HL-60/S4 (cell line): ENCODE data around the gene ATP5F1A.
"Not testable (repeated sequence)": the region's sequence is repeated elsewhere in the genome, so short reads cannot be mapped to it uniquely, and the experiment has no call there.

Experiments
- in situ Hi-C: fragments of 300-500 bp; cut with MboI; formaldehyde crosslinking; loops from 2 replicates; pipeline ENCODE4 v1.14.3; 2022; ENCODE audit warnings: low sequenced_read_pairs

The ATP5F1A gene

DNA sequence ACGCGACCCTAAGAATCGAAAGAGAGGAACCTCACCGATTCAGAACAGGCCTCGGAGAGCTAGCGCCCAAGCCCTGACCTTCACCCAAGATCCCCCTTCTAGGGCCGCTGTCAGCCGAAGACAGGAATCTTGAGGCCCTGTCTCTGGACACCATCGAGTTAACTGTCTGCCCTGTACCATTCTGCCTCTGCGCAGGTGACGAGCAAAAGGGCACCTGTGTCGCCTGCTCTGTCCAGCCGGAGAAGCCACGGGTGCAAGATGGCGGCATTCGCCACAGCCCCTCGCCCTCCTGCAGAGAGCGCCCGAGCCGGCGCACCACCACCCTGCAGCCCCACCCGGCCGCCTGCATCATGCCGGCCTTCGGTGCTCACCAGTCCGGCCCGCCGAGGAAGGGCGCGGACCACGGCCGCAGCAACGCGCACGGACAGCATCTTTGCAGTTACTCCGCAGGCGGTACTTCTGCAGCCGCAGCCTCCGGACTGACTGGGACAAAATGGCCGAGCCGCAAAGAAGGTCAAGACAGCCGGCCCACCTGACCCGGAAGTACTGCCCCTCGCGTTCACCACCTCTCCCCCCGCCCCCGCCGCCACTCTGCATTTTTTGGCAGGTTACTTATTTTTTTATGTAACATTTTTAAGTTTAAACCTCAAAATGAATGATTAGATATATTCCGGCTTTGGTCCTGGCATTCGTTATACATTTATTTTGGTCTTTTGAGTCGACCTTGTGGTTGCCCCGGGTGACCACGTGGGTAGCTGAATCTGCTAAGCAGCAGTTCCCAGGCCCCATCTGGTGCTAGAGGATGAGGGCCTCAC lies at the start of gene ATP5F1A:
Gene ATP5F1A (minus strand): TSS at position 496 of the 815 bp plus-strand sequence. CDS start 65 bp downstream, at position 431.
- in situ Hi-C loops: no loop called here

DNA sequence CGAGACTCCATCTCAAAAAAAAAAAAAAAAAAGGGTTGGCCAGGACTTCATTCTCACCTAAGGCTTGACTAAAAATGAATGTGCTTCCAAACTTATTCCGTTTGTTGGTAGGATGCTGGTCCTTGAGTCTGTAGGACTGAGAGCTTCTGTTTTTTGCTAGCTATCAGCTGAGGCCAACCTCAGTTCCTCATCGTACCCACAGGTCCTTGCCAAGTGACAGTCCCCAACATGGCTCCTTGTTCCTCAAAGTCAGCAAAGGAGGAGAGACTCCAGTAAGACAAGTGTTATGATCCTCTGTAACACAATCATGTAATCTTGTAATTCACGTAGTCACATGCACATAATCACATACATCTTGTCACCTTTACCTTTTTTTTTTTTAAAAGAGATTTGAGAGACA lies 43.1 kb upstream of the ATP5F1A start:
- in situ Hi-C loops: loop anchor here (10.0 to 25.0 kb wide), 2 partner anchors 371 to 514 kb away; partner anchors contain the start of gene LOXHD1

DNA sequence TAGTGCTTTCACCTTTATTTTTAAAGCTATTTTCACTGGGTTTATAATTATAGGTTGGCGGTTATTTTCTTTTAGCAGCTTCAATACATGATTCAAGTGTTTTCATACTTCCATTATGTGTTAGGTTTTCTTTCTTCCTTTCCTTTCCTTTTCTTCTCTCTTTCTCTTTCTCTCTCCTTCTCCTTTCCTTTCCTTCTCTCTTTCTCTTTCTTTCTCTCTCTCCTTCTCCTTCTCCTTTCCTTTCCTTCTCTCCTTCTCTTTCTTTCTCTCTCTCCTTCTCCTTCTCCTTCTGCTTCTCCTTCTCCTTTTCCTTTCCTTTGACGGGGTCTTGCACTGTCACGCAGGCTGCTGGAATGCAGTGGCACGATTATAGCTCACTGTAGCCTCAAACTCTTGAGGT lies 42.1 kb upstream of the ATP5F1A start:
- in situ Hi-C loops: loop anchor here (10.0 to 25.0 kb wide), 2 partner anchors 372 to 515 kb away; partner anchors contain the start of gene LOXHD1

DNA sequence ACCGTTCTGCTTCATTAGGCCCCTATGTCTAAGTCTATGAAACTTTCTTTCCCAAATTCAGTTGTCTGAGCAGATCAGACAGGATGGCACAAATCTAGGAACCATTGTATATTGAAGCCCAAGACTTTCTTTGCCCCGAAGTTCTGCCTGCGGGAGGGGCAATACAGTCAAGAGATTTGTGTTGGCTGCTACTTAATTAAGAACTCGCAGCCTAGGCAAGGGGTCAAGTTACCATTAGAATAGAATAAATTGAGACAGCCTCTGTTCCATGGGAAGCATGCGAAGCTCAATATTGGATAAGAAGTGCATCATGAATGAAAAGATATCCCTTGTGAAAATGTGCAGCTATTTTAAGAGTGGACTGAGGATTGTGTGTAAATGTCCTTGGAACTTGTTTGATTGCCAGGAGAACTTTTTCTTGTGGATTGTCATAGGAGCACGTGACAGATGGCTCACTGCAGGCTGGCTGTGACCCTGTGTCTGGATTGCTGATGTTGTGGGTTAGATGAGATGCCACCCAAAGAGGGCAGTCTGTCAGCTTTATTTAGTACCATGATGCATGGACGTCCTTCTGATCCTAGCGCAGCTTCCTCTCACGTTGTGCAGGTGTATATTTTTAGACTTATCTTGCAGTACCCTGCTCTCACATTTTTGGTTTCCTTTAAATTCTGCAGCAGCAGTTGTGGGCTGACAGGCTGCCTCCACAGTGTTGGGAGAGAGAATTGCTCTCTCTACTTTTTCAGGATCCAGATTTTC lies 37.0 kb upstream of the ATP5F1A start:
- in situ Hi-C loops: loop anchor here (25.0 kb wide), 1 partner anchor 377 kb away; no protein-coding TSS in a partner anchor

DNA sequence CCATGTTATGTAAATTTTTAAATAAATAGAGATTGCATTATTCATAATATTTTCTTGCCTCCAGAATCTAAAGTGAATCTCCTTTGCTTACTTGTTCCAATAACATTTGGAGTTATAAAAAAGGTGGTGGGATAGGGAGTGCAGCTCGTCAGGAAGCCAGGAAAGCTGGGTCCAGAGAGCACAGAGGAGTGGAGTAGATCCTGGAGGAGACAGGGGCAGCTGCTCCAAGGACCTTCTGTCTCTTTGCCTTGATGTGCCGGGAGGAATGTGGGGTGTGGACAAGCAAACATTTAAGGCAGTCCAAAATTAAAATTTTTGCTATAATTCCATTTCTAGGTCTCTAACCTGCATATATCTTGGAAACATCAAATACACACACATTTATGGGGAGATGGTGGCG lies 35.4 kb upstream of the ATP5F1A start:
- in situ Hi-C loops: loop anchor here (25.0 kb wide), 1 partner anchor 379 kb away; no protein-coding TSS in a partner anchor

DNA sequence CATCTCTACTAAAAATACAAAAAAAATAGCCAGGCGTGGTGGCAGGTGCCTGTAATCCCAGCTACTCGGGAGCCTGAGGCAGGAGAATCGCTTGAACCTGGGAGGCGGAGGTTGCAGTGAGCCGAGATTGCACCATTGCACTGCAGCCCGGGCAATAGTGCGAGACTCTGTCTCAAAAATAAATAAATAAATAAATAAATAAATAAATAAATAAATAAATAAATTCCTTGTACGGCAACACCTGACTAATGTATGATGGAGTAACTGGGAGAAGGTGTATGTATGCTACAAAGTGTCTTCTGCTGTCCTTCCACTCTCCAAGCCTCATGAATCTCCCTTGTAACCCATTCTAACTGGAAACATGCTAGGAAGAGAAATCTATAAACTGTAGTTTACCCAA lies 32.5 kb upstream of the ATP5F1A start:
- in situ Hi-C loops: loop anchor here (25.0 kb wide), 1 partner anchor 382 kb away; no protein-coding TSS in a partner anchor

DNA sequence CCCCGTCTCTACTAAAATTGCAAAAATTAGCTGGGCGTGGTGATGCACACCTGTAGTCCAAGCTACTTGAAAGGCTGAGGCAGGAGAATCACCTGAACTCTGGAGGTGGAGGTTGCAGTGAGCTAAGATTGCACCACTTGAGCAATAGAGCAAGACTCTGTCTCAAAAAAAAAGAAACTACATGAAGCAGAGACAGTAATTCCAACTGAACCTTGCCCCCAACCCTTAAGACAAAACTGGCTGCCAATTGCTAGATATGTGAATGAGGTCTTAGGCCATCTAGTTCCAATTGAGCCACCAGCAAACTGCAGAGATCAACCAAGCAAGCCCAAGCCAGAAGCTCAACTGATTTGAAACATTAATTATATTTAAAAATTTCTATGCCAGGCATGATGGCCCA lies 32.0 kb upstream of the ATP5F1A start:
- in situ Hi-C loops: loop anchor here (25.0 kb wide), 1 partner anchor 382 kb away; no protein-coding TSS in a partner anchor

DNA sequence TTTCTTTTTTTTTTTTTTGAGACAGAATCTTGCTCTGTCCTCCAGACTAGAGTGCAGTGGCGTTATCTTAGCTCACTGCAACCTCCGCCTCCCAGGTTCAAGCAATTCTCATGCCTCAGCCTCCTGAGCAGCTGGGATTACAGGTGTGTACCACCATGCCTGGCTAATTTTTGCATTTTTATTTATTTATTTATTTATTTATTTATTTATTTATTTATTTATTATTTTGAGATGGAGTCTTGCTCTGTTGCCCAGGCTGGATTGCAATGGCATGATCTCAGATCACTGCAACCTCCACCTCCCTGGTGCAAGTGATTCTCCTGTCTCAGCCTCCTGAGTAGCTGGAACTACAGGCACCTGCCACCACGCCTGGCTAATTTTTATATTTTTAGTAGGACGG lies 28.5 kb upstream of the ATP5F1A start:
- in situ Hi-C loops: loop anchor here (25.0 kb wide), 1 partner anchor 386 kb away; no protein-coding TSS in a partner anchor

DNA sequence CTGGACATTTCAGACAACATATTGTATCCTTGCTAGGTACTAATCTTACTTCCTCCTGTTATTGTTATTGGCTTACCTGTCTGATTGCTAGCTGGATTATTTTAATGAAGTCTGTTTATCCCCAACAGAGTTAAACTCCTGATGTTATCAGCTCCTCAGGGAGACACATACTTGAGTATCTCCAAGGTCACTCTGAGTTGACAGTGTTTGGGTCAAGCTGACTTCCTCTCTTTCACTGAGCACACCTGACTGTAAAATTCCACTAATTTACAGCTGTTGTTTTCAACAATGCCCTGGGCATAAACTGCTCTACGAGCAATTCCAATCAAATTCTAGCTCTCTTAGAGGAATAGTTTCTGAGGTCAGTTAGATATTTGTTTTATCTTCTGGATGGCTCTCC lies 15.7 kb upstream of the ATP5F1A start:
- in situ Hi-C loops: no loop called here

DNA sequence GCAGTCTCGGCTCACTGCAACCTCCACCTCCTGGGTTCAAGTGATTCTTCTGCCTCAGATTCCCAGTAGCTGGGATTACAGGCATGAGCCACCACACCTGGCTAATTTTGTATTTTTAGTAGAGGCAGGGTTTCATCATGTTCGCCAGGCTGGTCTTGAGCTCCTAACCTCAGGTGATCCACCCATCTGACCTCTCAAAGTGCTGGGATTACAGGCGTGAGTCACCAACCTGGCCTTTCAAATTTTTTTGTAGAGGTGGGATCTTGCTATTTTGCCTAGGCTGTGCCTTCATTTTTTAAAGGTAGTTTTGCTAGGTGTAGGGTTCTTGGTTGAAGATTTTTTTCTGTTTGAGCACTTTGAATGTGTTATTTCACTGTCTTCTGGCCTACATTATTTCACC lies 12.3 kb upstream of the ATP5F1A start:
- in situ Hi-C loops: no loop called here

DNA sequence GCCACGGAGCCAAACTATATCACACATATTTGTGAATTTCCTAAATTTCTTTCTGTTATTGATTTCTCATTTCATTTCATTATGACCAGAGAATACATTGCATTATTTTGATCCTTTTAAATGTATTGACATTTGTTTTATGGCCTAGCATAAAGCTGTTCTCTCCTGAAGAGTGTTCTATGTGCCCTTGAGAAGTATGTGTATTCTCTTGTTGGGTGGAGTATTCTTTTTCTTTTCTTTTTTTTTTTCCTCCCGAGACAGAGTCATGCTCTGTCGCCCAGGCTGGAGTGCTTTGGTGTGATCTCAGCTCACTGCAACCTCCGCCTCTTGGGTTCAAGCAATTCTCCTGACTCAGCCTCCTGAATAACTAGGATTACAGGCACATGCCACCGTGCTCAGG lies 11.3 kb upstream of the ATP5F1A start:
- in situ Hi-C loops: no loop called here

DNA sequence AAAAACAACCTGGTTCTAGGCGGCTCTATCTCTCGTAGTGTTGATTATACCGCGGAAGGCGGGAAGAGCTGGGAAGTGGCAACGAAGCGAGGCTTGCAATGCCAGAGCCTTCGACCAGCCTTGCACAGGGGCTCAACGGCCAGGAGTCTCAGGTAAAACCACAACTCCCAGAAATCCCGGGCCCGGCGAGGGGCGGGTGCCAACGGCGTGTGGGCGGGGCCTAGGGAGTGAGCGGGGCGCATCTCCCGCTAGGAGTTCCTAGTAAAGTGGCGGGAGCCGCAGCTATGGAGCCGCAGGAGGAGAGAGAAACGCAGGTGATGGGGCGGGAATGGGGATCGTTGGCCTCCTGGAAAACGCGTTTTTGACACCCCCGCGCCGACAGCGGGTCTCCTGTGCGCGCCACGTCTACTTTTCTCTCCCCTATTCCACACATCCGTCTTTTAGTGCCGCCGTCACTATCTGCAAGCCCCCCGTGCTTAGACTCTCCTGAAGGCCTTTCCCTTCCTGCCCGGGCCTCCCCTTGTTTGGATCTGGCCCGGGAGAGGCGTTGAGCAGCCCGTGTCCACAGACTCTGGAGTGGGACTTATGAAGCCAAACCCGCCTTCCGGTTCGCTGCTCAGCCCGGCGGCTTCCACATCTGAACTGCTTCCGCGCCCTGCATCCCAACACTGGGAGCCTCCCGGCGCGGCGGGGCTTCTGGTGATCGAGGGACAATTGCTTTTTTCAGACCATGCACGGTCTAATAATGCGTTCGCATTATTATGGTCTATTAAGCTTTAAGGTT lies 6.2 kb upstream of the ATP5F1A start, which contains the start of gene HAUS1:
Gene HAUS1 (plus strand): TSS at position 258 of the 784 bp plus-strand sequence. CDS start 27 bp downstream, at position 285.
- in situ Hi-C loops: no loop called here

DNA sequence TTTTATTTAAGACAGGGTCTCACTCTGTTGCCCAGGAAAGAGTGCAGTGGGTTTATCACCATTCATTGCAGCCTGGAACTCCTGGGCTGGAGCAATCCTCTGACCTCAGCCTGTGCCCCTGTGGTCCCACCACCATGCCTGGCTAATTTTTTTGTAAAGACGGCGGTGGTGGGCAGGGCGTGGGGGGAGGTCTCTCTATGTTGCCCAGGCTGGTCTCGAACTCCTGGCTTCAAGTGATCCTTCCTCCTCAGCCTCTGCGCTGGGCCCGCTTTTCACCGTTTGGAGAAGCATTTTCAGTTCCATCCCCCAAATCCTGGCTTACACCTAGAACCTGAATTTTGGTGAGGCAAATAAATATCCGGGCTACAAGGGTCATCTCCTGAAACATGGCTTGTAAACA lies 1.4 kb upstream of the ATP5F1A start:
- in situ Hi-C loops: no loop called here

DNA sequence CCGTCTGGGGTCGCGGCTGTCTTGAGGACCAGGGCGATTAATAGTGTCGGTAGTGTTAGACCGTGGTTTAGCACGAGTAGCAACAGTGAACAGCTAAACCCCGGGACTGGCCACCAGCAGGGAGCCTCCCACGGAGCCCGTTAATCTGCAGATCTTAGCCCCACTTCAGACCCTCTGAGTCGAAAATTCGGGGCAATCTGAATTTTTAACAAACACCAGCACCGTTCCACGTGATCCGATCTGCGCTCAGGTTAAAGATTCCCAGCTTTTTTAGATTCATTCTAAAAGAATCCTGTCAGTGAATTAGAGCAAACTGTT lies 479 bp upstream of the ATP5F1A start:
- in situ Hi-C loops: no loop called here

DNA sequence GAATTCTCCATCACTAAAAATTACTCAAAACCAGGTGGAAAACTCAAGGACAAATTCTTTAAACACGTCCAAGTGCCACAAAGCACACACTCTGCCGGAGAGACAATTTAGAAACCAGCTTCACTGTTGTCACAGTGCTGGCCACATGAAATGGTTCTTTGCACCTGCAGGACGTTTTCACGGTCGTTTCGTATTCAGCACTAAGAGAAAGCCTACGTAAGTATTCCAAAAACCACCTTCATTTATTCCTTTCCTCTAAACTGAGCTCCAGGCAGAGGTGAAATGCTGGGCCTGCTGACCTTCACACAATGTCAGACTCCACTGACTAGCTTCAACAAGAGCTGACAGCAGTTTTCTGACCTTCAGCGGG lies 680 bp downstream of the ATP5F1A start:
- in situ Hi-C loops: no loop called here

DNA sequence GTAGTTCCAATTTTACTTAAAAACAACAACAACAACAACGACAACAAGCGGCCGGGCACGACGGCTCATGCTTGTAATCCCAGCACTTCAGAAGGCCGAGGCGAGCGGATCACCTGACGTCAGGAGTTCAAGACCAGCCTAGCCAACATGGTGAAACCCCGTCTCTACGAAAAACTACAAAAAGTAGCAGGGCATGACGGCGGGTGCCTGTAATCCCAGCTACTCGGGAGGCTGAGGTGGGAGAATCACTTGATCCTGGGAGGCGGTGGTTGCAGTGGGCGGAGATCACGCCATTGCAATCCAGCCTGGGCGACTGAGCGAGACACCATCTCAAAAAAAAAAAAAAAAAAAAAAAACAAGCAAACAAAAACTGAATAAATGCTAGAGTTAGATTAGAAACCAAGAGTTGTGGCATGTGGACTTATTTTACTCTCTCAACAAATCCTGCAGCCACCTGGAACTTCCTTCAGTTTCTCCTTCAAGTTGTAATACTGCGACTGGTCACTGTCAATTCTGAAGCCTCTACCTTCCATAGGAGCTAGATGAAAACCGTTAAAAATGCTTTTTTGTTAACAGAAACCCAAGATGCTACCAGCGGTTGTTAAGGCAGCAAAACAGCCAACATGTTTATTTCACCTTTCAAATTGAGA lies 1.3 kb downstream of the ATP5F1A start:
- in situ Hi-C loops: no loop called here

DNA sequence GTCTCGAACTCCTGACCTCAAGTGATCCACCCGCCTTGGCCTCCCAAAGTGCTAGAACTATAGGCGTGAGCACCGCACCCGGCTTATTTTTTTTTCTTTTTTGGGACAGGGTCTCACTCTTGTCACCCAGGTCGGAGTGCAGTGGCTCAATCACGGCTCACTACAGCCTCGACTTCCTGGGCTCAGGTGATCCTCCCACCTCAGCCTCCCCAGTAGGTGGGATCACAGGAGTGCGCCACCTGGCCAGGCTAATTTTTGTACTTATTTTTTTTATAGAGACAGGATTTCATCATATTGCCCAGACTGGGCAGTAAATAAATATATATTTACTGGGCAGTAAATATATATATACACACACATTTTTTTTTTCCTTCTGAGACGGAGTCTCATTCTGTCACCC lies 2.6 kb downstream of the ATP5F1A start:
- in situ Hi-C loops: no loop called here

DNA sequence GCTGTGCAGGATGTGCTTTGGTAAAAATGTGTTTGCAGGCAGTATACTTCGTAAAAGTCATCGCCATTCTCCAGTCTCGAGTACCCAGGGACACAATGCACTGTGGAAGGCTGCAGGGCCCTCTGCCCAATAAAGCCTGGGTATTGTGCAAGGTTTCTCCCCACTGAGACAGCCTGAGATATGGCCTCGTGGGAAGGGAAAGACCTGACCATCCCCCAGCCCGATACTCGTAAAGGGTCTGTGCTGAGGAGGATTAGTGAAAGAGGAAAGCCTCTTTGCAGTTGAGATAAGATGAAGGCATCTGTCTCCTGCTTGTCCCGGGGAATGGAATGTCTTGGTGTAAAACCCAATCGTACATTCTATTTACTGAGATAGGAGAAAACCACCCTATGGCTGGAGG lies 9.6 kb downstream of the ATP5F1A start:
- in situ Hi-C loops: not testable (repeated sequence)

DNA sequence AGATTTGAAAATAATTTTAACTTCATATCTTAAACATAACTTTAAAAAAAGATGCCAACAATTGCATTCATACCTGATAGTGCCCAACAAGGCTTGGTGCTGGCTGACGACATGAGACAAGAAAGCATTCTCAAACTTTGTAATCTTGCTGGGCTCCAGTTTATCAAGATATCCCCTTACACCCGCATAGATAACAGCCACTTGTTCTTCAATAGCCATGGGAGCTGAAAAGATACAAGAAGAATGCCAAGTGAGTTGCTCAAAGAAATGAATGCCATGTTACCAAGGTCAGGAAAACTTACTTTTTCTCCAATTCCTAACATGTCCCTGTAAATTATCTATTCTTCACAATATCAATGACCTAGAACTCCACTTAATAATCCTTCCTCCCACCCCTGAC lies 13.7 kb downstream of the ATP5F1A start:
- in situ Hi-C loops: no loop called here

DNA sequence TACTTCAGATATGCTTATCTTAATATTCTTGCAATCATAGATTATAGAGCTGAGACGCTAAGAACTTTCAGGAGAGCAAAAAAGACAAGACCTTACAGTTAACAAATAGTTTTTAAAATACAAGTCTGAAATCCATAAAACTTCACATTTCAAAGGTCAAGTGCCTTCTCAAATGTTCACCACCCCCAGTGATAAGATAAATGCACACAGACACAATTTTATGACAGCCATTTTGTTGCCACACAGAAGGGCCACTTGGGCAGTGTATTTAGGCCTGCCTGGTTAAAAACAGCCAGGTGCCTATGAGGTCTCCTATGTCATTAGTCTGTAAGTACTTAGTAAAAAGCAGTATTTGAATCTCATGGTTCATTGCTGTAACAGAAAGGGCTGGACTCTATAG lies 17.9 kb downstream of the ATP5F1A start:
- in situ Hi-C loops: no loop called here
